ENCODE measurements around the gene GRK5.

Gene GRK5

DNA sequence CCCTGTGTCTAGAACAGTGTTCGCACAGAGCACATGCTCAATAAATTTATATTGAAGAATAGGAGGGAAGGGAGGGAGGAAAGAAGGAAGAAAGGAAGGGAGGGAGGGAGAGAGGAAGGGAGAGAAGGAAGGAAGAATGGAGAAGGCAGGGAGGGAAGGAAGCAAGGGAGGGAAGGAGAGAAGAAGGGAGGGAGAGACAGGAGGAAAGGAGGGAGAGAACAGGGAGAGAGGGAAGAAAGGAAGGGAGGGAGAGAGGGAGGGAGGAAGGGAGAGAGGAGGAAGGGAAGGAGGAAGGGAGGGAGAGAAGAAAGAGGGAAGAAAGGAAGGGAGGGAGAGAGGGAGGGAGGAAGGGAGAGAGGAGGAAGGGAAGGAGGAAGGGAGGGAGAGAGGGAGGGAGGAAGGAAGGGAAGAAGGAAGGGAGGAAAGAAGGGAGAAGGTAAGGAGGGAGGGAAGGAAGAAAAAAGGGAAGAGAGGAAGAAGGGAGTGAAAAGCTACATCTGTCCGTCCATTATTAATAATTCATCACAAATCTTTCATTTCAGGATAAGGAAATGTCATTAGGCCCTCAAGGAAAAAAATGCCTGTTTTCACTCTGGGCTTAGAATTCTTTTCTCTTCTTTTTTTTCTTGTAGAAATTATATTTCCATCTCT is 79.7 kb downstream of the GRK5 start:
- no peaks in the 10 kb centered on the region for H3K36me3 ChIP-seq (replicated peaks)
- in situ Hi-C loops (cut with HindIII; ENCODE audit: low pct_ligation_motif_present, low sequenced_read_pairs): no loop called here
- no peak for DNase-seq
- H3K27ac ChIP-seq: no peak overlapping the region
- TF ChIP-seq, protein P1, sequence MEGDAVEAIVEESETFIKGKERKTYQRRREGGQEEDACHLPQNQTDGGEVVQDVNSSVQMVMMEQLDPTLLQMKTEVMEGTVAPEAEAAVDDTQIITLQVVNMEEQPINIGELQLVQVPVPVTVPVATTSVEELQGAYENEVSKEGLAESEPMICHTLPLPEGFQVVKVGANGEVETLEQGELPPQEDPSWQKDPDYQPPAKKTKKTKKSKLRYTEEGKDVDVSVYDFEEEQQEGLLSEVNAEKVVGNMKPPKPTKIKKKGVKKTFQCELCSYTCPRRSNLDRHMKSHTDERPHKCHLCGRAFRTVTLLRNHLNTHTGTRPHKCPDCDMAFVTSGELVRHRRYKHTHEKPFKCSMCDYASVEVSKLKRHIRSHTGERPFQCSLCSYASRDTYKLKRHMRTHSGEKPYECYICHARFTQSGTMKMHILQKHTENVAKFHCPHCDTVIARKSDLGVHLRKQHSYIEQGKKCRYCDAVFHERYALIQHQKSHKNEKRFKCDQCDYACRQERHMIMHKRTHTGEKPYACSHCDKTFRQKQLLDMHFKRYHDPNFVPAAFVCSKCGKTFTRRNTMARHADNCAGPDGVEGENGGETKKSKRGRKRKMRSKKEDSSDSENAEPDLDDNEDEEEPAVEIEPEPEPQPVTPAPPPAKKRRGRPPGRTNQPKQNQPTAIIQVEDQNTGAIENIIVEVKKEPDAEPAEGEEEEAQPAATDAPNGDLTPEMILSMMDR (IDR thresholded peaks at IDR 0.05; ENCODE audit: low read depth, low read length, missing control alignments): no peak
- H3K27me3 ChIP-seq (replicated peaks): no peaks in the 10 kb centered on the region
- H3K4me3 ChIP-seq (ENCODE audit: low read depth, low read length): no peak overlapping the region

DNA sequence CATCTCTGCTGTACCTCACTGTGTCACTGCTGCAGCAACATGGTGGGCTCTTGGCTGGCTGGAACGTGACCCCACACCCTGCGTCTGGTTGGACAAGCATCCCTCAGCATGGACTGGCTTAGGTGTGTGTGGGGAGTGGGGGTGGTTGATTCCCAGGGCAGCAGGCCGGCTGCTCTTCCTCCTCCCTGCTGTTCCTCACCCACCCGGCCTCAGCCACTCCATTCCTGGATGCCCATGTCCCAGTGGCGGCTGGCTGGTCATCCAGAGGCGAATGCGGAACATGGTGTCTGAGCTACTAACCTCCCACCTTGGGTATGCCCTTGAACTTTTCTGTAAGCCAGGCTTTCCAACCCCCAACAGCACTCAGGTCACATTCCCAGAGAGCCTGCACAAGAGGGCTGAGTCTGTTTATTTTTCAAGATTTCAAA is 81.2 kb downstream of the GRK5 start:
- Histone ChIP-seq H3K27me3 (replicated peaks) (no peaks in the 10 kb centered on the region), H3K36me3 (replicated peaks) (no peaks in the 10 kb centered on the region), H3K27ac (no peak overlapping the region), H3K4me3 (ENCODE audit: low read depth, low read length) (no peak overlapping the region)
- in situ Hi-C loops (cut with HindIII; ENCODE audit: low pct_ligation_motif_present, low sequenced_read_pairs): no loop called here
- TF ChIP-seq, protein P1 (IDR thresholded peaks at IDR 0.05; ENCODE audit: low read depth, low read length, missing control alignments): no peak
- no peak for DNase-seq

DNA sequence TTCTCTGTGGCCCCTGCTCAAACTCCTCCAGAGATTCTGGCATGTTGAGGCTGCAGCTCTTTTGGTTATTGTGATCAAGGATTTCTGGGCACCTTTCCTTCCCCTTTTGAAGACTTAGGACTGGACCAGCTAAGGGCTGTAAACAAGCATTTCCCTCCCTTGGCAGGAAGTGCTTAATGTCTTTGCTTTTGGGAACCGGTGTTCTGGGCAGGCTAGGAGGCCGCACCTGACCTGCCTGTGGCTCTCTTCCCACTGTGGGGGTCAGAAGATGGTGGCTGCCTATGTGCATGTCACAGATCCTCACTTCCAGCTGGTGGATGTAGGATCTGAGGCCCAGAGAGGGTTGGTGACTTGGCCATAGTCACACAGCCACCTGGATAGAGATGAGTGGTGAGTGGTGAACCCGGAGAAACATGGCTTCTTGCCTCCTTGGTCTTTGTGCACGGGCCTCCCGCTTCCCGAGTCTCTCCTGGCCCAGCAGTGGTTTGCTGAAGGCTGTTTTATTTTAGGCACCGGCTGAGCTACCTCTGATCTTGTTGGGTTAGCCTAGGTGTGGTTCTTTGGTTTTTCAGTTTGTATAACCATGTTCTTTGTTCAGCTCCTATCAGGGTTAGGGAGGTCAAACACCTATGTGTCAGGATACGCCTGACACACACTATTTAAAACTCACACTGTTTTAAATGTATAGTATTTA is 82.0 kb downstream of the GRK5 start:
- H3K27ac ChIP-seq: no peak overlapping the region
- in situ Hi-C loops (cut with HindIII; ENCODE audit: low pct_ligation_motif_present, low sequenced_read_pairs): no loop called here

DNA sequence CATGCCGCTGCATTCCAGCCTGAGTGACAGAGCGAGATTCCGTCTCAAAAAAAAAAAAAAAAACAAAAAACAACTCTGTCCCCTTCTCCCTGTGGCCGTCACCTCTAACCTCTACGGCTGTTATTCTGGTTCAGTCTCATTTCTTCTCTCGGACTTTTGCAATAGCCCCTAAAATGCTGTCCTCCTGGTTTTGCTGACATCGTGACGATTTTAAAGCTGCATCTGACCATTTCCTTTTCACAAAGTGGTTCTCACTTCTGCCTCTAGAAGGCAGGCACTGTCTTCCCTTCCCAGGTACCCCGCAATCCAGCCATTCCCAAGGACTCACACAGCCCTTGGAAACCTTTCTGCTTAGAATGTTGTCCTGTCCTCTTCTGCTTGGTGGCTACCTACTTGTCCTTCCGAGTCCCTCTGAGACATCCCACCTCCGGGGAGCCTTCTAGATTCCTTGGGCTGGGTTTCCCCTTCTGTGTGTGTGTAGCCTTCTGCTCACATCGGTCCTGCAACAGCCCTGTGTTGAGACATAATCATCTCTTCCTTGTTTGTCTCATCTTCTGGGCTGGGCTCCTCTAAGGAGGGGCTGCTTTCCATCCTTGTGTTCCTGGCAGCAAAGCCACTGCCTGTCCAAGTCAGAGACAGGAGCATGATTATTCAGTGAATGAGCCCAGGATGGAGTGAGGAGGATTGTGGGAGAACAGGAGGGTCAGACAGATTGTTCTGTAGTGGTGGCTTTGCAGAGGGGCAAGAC is 83.1 kb downstream of the GRK5 start:
- Histone ChIP-seq H3K4me3 (ENCODE audit: low read depth, low read length) (no peak overlapping the region), H3K27ac (no peak overlapping the region), H3K36me3 (replicated peaks) (no peaks in the 10 kb centered on the region), H3K27me3 (replicated peaks) (no peaks in the 10 kb centered on the region)
- TF ChIP-seq, protein P1 (IDR thresholded peaks at IDR 0.05; ENCODE audit: low read depth, low read length, missing control alignments): peak; percentile 58
- in situ Hi-C loops (cut with HindIII; ENCODE audit: low pct_ligation_motif_present, low sequenced_read_pairs): no loop called here
- no peak for DNase-seq

More for the DNA sequence above, 82.0 kb downstream of the GRK5 start:
- Histone ChIP-seq H3K27me3 (replicated peaks) (no peaks in the 10 kb centered on the region), H3K36me3 (replicated peaks) (no peaks in the 10 kb centered on the region), H3K4me3 (ENCODE audit: low read depth, low read length) (no peak overlapping the region)
- TF ChIP-seq, protein P1 (IDR thresholded peaks at IDR 0.05; ENCODE audit: low read depth, low read length, missing control alignments): no peak
- DNase-seq: no peak

DNA sequence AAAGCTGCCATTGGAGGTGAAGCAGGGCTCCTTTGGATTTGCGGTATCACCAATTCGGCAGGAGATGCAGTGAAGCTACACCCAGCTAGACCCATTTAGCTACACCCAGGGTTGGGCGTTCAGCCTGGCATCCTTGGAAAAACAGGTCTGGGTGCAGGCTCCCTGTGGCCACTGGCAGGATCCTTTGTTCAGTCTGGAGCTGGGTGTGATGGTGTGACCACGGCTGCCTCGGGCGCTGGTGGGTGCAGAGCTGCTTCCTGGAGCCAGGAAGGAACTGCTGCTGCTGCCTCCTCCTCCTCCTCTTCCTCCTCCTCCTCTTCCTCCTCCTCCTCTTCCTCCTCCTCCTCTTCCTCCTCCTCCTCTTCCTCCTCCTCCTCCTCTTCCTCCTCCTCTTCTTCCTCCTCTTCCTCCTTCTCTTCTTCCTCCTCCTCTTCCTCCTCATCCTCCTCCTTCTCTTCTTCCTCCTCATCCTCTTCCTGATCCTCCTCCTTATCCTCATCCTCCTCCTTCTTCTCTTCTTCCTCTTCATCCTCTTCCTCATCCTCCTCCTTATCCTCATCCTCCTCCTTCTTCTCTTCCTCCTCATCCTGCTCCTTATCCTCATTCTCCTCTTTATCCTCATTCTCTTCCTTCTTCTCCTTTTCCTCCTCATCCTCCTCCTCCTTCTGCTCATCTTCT is 84.0 kb downstream of the GRK5 start:
- H3K4me3 ChIP-seq (ENCODE audit: low read depth, low read length): no peak overlapping the region
- H3K27me3 ChIP-seq (replicated peaks): no peaks in the 10 kb centered on the region
- H3K27ac ChIP-seq: no peak overlapping the region
- no peak for DNase-seq
- in situ Hi-C loops (cut with HindIII; ENCODE audit: low pct_ligation_motif_present, low sequenced_read_pairs): no loop called here
- H3K36me3 ChIP-seq (replicated peaks): no peaks in the 10 kb centered on the region
- TF ChIP-seq, protein P1 (IDR thresholded peaks at IDR 0.05; ENCODE audit: low read depth, low read length, missing control alignments): no peak

All from brain microvascular endothelial cell (primary cell).